CD4-positive, CD25-positive, alpha-beta regulatory T cell (primary cell): Measurements from ENCODE around the gene IRF3. TPM values are rescaled to one million over a fixed set of nuclear protein-coding genes. Genes with fewer than 3 reads are reported as not detected.

Experiments
- ATAC-seq, 2 donors: fragments of 150-1000 bp; cut with Tn5 transposase; one replicate each; pipeline ENCODE4 v1.10.0; 2021; ENCODE audit warnings: low read depth in 2 of 2, moderate number of reproducible peaks in 2 of 2, moderate library complexity in 1 of 2
- DNase-seq, 3 donors: peaks; one replicate each; pipeline versions ENCODE4 v3.0.0 to v3.0.0-alpha.2; 2012 to 2022; ENCODE audit warnings: mixed read lengths in 1 of 3
- H3K27ac ChIP-seq: one replicate; pipeline ENCODE4 v1.7.0; 2013; ENCODE audit warnings: mild to moderate bottlenecking, low read length; ENCODE audit not compliant: insufficient read depth, poor library complexity, severe bottlenecking
- H3K27me3 ChIP-seq: one replicate; pipeline ENCODE4 v1.7.0; 2013; ENCODE audit warnings: low read length; ENCODE audit not compliant: control insufficient read depth, insufficient read depth
- H3K36me3 ChIP-seq: one replicate; pipeline ENCODE4 v1.7.0; 2013; ENCODE audit warnings: mild to moderate bottlenecking, low read length, moderate library complexity; ENCODE audit not compliant: control insufficient read depth, insufficient read depth
- H3K4me1 ChIP-seq: 2 replicates; pipeline ENCODE4 v1.7.0; 2013; ENCODE audit warnings: mild to moderate bottlenecking, low read length; ENCODE audit not compliant: insufficient read depth, control insufficient read depth, poor library complexity, severe bottlenecking
- H3K4me3 ChIP-seq: one replicate; pipeline ENCODE4 v1.7.0; 2013; ENCODE audit warnings: low read depth, mild to moderate bottlenecking, low read length, moderate library complexity
- H3K9me3 ChIP-seq, 2 experiments: 1 replicate in 1 of 2; 2 replicates in 1 of 2; pipeline ENCODE4 v1.7.0; 2013; ENCODE audit warnings: low read length in 2 of 2, mild to moderate bottlenecking in 1 of 2, moderate library complexity in 1 of 2; ENCODE audit not compliant: control insufficient read depth in 2 of 2
- H3K27ac Mint-ChIP-seq, 3 donors: one replicate each; pipeline ENCODE4 v1.8.0; 2020 to 2022; ENCODE audit warnings: mild to moderate bottlenecking in 3 of 3, mixed read lengths in 3 of 3, moderate library complexity in 2 of 3
- H3K27me3 Mint-ChIP-seq: one replicate; pipeline ENCODE4 v1.8.0; 2022; ENCODE audit warnings: mild to moderate bottlenecking, mixed read lengths
- H3K36me3 Mint-ChIP-seq: one replicate; pipeline ENCODE4 v1.8.0; 2020; ENCODE audit warnings: mixed read lengths
- H3K4me1 Mint-ChIP-seq, 4 donors: one replicate each; pipeline ENCODE4 v1.8.0; 2020 to 2022; ENCODE audit warnings: mixed read lengths in 4 of 4, mild to moderate bottlenecking in 1 of 4
- H3K4me3 Mint-ChIP-seq, 4 donors: one replicate each; pipeline ENCODE4 v1.8.0; 2020 to 2022; ENCODE audit warnings: mild to moderate bottlenecking in 4 of 4, mixed read lengths in 4 of 4, moderate library complexity in 3 of 4
- H3K9me3 Mint-ChIP-seq, 7 donors: one replicate each; pipeline ENCODE4 v1.8.0; 2020 to 2022; ENCODE audit warnings: mixed read lengths in 7 of 7, mild to moderate bottlenecking in 3 of 7, moderate library complexity in 2 of 7
- polyA plus RNA-seq, 4 donors: library from polyadenylated mRNA; unstranded; fragments of 300-500 nt; fragmentation: Illumina TruSeq; gene quantifications; one replicate each; pipeline ENCODE4 v1.2.3, GENCODE V29; 2021
- total RNA-seq: library from RNA; stranded (reverse); gene quantifications from one replicate; pipeline ENCODE4 v1.2.3, GENCODE V29; 2022

IRF3 gene
- total and polyA plus RNA-seq, 5 donors from 2014 or later, result 76.4 to 235 (median 99.4) TPM

- H3K36me3 ChIP-seq, result peaks cover 58% of the 10 kb centered on the region
- no peak overlapping the region for H3K4me3 Mint-ChIP-seq
- H3K4me3 ChIP-seq, result no peak overlapping the region
- peaks cover 0 to 4% of the 10 kb centered on the region in 2 experiments for H3K9me3 ChIP-seq
- peaks cover 0 to 1% (median 0%) of the 10 kb centered on the region in 7 donors for H3K9me3 Mint-ChIP-seq
- H3K27ac Mint-ChIP-seq, result no peak overlapping the region
- H3K27ac ChIP-seq, result no peak overlapping the region
- H3K27me3 Mint-ChIP-seq, result no peaks in the 10 kb centered on the region
- H3K36me3 Mint-ChIP-seq, result peaks cover 28% of the 10 kb centered on the region
- H3K27me3 ChIP-seq, result no peaks in the 10 kb centered on the region
- peaks cover 5% of the 10 kb centered on the region for H3K4me1 ChIP-seq
- peaks cover 0 to 20% (median 9%) of the 10 kb centered on the region in 4 donors for H3K4me1 Mint-ChIP-seq
- DNase-seq (no peak), ATAC-seq (no peak)
Measured at GRCh38 chr19:49616532-49616931, 49.1 kb downstream of the IRF3 start.

- Histone ChIP-seq H3K27ac (no peak overlapping the region), H3K9me3 (peaks cover 0 to 4% of the 10 kb centered on the region in 2 experiments), H3K27me3 (no peaks in the 10 kb centered on the region), H3K4me3 (no peak overlapping the region), H3K4me1 (peaks cover 5% of the 10 kb centered on the region), H3K36me3 (peaks cover 57% of the 10 kb centered on the region)
- no peak for ATAC-seq
- Mint-ChIP-seq H3K4me1 (peaks cover 0 to 20% (median 9%) of the 10 kb centered on the region in 4 donors), H3K27ac (no peak overlapping the region), H3K36me3 (peaks cover 27% of the 10 kb centered on the region), H3K4me3 (no peak overlapping the region), H3K27me3 (no peaks in the 10 kb centered on the region), H3K9me3 (peaks cover 0 to 1% (median 0%) of the 10 kb centered on the region in 7 donors)
- no peak for DNase-seq
Measured at GRCh38 chr19:49615861-49616260, 49.8 kb downstream of the IRF3 start.

DNA sequence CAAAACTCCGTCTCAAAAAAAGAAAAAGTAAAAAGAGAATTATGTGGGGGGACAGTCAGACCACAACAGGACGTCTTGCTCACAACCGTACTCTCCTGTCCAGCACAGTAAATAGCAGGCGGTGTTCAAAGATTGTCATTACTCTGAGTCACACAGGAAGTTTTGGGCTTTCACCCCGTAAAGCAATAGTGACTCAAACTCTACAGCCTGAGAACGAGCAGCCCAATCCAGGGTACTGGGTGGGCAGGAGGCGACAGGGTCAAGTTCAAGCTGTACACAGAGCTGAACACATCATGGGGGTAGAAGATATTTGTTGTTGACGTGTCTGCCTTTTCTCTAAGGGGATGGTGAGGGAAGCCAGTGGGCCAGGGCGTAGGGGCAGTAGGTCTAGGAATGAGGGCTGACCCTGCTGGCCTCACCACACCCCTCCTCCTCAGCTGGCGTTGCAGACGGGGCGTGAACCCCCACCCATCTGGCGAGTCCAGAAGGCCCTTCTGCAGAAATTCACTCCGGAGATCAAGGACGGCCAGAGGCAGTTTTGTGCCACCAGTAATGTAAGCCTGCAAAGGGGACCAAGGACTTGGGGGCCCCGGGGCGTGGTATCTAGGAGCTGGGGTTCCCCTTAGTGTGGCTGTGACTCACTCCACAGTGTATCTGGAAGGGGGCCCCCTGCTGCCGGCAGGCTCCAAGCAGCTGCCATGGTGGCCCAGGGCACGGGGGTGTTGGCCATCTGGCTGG, 51.4 kb downstream of the IRF3 start:
- ATAC-seq (peak in 1 of 2 donors; percentile 45), DNase-seq (no peak)
- Histone ChIP-seq H3K4me1 (peaks cover 5% of the 10 kb centered on the region), H3K27me3 (no peaks in the 10 kb centered on the region), H3K4me3 (no peak overlapping the region), H3K36me3 (peaks cover 54% of the 10 kb centered on the region), H3K27ac (peak overlapping the region; percentile 0), H3K9me3 (peaks cover 0 to 4% of the 10 kb centered on the region in 2 experiments)
- H3K4me1 Mint-ChIP-seq, result peaks cover 0 to 26% (median 9%) of the 10 kb centered on the region in 4 donors
- no peak overlapping the region for H3K4me3 Mint-ChIP-seq
- H3K9me3 Mint-ChIP-seq, result no peaks in the 10 kb centered on the region
- H3K36me3 Mint-ChIP-seq, result peaks cover 27% of the 10 kb centered on the region
- H3K27me3 Mint-ChIP-seq, result peaks cover 5% of the 10 kb centered on the region
- peak overlapping the region in 2 of 3 donors; percentile 25 to 97 for H3K27ac Mint-ChIP-seq

DNA sequence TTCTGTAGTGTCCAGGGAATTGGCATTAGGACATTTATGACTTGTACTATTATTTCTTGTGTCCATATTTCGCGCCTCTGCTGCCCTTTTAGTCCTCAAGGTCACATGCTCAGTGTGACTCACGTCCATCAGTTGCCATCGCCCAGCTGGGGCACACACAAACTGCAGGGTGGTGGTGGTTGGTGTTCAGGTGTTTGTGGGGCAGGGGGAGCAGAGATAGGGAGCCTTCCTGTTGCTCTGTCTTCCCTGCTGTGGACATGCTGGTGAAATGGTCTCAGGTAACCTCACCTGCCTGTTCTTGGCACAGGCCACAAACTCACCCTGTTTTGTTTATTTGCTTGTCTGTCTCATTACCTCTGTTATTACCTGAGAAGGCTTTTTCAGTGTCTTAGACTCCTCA, 52.3 kb downstream of the IRF3 start:
- Mint-ChIP-seq H3K9me3 (no peaks in the 10 kb centered on the region), H3K4me1 (peaks cover 0 to 28% (median 7%) of the 10 kb centered on the region in 4 donors), H3K27me3 (peaks cover 5% of the 10 kb centered on the region), H3K36me3 (peaks cover 21% of the 10 kb centered on the region), H3K4me3 (no peak overlapping the region), H3K27ac (no peak overlapping the region)
- ATAC-seq (no peak), DNase-seq (no peak)
- H3K27ac ChIP-seq, result no peak overlapping the region
- H3K36me3 ChIP-seq, result peaks cover 56% of the 10 kb centered on the region
- H3K9me3 ChIP-seq, result peaks cover 0 to 4% of the 10 kb centered on the region in 2 experiments
- H3K4me3 ChIP-seq, result no peak overlapping the region
- H3K4me1 ChIP-seq, result peaks cover 5% of the 10 kb centered on the region
- H3K27me3 ChIP-seq, result no peaks in the 10 kb centered on the region

Other genes with a start within 250 kb of the IRF3 start
- gene PTH2, start 242.4 kb downstream of the IRF3 start, total RNA-seq, result not detected
- gene PTH2, start 242.4 kb downstream of the IRF3 start, polyA plus RNA-seq, result not detected
- gene GFY, start 240.5 kb downstream of the IRF3 start, total RNA-seq, result not detected
- gene GFY, start 240.5 kb downstream of the IRF3 start, polyA plus RNA-seq, result not detected
- not detected for gene SLC17A7, start 224.3 kb downstream of the IRF3 start, total RNA-seq
- not detected for gene SLC17A7, start 224.3 kb downstream of the IRF3 start, polyA plus RNA-seq
- 150 TPM for gene PIH1D1, start 214.0 kb downstream of the IRF3 start, total RNA-seq
- 100 to 1,000 TPM; 109 to 144 (median 118) TPM for gene PIH1D1, start 214.0 kb downstream of the IRF3 start, polyA plus RNA-seq
- 41.0 TPM for gene ALDH16A1, start 212.6 kb downstream of the IRF3 start, total RNA-seq
- gene ALDH16A1, start 212.6 kb downstream of the IRF3 start, polyA plus RNA-seq, result 10 to 100 TPM; 32.7 to 47.1 (median 42.3) TPM
- gene FLT3LG, start 191.6 kb downstream of the IRF3 start, total RNA-seq, result 250 TPM
- 100 to 1,000 TPM; 103 to 154 (median 112) TPM for gene FLT3LG, start 191.6 kb downstream of the IRF3 start, polyA plus RNA-seq
- 3,622 TPM for gene RPL13A, start 178.2 kb downstream of the IRF3 start, total RNA-seq
- 1,000 to 10,000 TPM; 1,768 to 2,996 (median 2,546) TPM for gene RPL13A, start 178.2 kb downstream of the IRF3 start, polyA plus RNA-seq
- gene RPS11, start 169.4 kb downstream of the IRF3 start, total RNA-seq, result 2,000 TPM
- gene RPS11, start 169.4 kb downstream of the IRF3 start, polyA plus RNA-seq, result 1,000 to 10,000 TPM; 1,810 to 2,513 (median 2,330) TPM
- 23.3 TPM for gene FCGRT, start 153.2 kb downstream of the IRF3 start, total RNA-seq
- gene FCGRT, start 153.2 kb downstream of the IRF3 start, polyA plus RNA-seq, result 10 to 100 TPM; 43.0 to 63.0 (median 49.8) TPM
- 3.6 TPM for gene RCN3, start 137.9 kb downstream of the IRF3 start, total RNA-seq
- gene RCN3, start 137.9 kb downstream of the IRF3 start, polyA plus RNA-seq, result 1 to 10 TPM; 1.5 to 5.5 (median 2.5) TPM
- gene NOSIP, start 85.3 kb downstream of the IRF3 start, total RNA-seq, result 124 TPM
- 100 to 1,000 TPM; 262 to 385 (median 285) TPM for gene NOSIP, start 85.3 kb downstream of the IRF3 start, polyA plus RNA-seq
- gene PRRG2, start 84.5 kb downstream of the IRF3 start, total RNA-seq, result 0.84 TPM
- not detected for gene PRRG2, start 84.5 kb downstream of the IRF3 start, polyA plus RNA-seq
- 50.2 TPM for gene PRR12, start 74.7 kb downstream of the IRF3 start, total RNA-seq
- under 1 TPM; 0.05 to 0.18 (median 0.16) TPM for gene PRR12, start 74.7 kb downstream of the IRF3 start, polyA plus RNA-seq
- 4.6 TPM for gene RRAS, start 25.7 kb downstream of the IRF3 start, total RNA-seq
- 10 to 100 TPM; 17.7 to 22.1 (median 19.8) TPM for gene RRAS, start 25.7 kb downstream of the IRF3 start, polyA plus RNA-seq
- 47.4 TPM for gene SCAF1, start 23.6 kb downstream of the IRF3 start, total RNA-seq
- gene SCAF1, start 23.6 kb downstream of the IRF3 start, polyA plus RNA-seq, result under 1 TPM in 3 of 4 donors, not detected in 1; 0.53 to 0.88 (median 0.75) TPM
- gene BCL2L12, start 76 bp upstream of the IRF3 start, total RNA-seq, result 13.6 TPM
- 10 to 100 TPM; 13.6 to 15.3 (median 15.1) TPM for gene BCL2L12, start 76 bp upstream of the IRF3 start, polyA plus RNA-seq
- gene PRMT1, start 11.4 kb upstream of the IRF3 start, total RNA-seq, result 59.2 TPM
- 100 to 1,000 TPM; 101 to 118 (median 105) TPM for gene PRMT1, start 11.4 kb upstream of the IRF3 start, polyA plus RNA-seq
- 1.7 TPM for gene ADM5, start 23.7 kb upstream of the IRF3 start, total RNA-seq
- gene ADM5, start 23.7 kb upstream of the IRF3 start, polyA plus RNA-seq, result under 1 TPM in 2 of 4 donors, not detected in 2; 0.10 to 0.34 TPM
- 0.47 TPM for gene CPT1C, start 25.3 kb upstream of the IRF3 start, total RNA-seq
- under 1 TPM in 3 of 4 donors, not detected in 1; 0.41 to 0.84 (median 0.73) TPM for gene CPT1C, start 25.3 kb upstream of the IRF3 start, polyA plus RNA-seq
- gene TSKS, start 97.4 kb upstream of the IRF3 start, total RNA-seq, result not detected
- under 1 TPM; 0.41 to 0.77 (median 0.45) TPM for gene TSKS, start 97.4 kb upstream of the IRF3 start, polyA plus RNA-seq
- 49.5 TPM for gene AP2A1, start 101.1 kb upstream of the IRF3 start, total RNA-seq
- 1 to 10 TPM; 5.2 to 7.4 (median 5.6) TPM for gene AP2A1, start 101.1 kb upstream of the IRF3 start, polyA plus RNA-seq
- 15.8 TPM for gene FUZ, start 147.4 kb upstream of the IRF3 start, total RNA-seq
- gene FUZ, start 147.4 kb upstream of the IRF3 start, polyA plus RNA-seq, result 1 to 10 TPM; 4.0 to 8.4 (median 4.9) TPM
- 67.9 TPM for gene MED25, start 152.4 kb upstream of the IRF3 start, total RNA-seq
- gene MED25, start 152.4 kb upstream of the IRF3 start, polyA plus RNA-seq, result 10 to 100 TPM; 12.7 to 23.6 (median 19.9) TPM
- gene PTOV1, start 185.3 kb upstream of the IRF3 start, total RNA-seq, result 116 TPM
- 10 to 100 TPM; 26.8 to 45.6 (median 34.2) TPM for gene PTOV1, start 185.3 kb upstream of the IRF3 start, polyA plus RNA-seq
- gene PNKP, start 201.7 kb upstream of the IRF3 start, total RNA-seq, result 149 TPM
- 10 to 100 TPM; 26.2 to 33.5 (median 28.2) TPM for gene PNKP, start 201.7 kb upstream of the IRF3 start, polyA plus RNA-seq
- gene AKT1S1, start 211.5 kb upstream of the IRF3 start, total RNA-seq, result 12.9 TPM
- gene AKT1S1, start 211.5 kb upstream of the IRF3 start, polyA plus RNA-seq, result 1 to 10 TPM; 3.0 to 4.2 (median 3.8) TPM
- 48.1 TPM for gene TBC1D17, start 211.8 kb upstream of the IRF3 start, total RNA-seq
- gene TBC1D17, start 211.8 kb upstream of the IRF3 start, polyA plus RNA-seq, result 1 to 10 TPM; 8.8 to 9.7 (median 9.1) TPM
- 3.7 TPM for gene IL4I1, start 231.0 kb upstream of the IRF3 start, total RNA-seq
- under 1 TPM; 0.20 to 0.85 (median 0.30) TPM for gene IL4I1, start 231.0 kb upstream of the IRF3 start, polyA plus RNA-seq